ENCODE data around the gene SH3YL1. TPM values are rescaled to one million over a fixed set of nuclear protein-coding genes. Genes with fewer than 3 reads are reported as not detected.

The SH3YL1 gene
- total RNA-seq, 1 donor from 2014 or later, result 47.9 TPM

DNA sequence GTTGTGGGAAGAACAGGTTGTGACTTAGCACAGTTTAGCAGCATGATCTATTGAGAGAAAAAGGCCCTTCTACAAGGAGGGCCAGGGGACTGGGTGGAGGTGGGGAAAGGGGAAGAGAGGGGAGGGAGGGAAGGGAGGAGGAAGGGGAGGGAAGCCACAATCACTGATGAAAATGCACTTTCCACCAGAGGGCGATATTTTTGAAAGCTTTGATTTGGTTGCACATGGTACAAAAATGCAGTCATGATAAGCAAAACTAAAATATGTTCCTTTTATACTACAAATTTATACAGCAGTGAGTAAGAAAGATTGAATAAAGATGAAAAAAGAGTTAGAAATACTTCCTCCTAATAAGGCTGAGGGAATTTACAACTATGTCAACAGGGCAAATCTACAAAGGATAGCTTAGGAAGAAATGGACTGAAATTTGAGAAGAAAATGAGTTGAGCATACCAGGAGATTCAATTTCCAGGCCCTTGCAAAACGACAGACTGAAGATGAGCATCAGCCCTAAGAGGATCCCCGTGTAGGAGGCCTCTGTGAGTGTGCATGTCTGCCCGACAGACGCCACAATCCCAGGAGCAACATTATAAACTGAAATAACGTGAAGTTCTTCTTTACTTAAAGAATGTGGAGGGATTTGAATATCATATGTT is 17.2 kb downstream of the SH3YL1 start:
- no peak overlapping the region for H3K4me2 ChIP-seq
- H3K27me3 ChIP-seq, result no peaks in the 10 kb centered on the region
- no peaks in the 10 kb centered on the region for H3K36me3 ChIP-seq
- H3K27ac ChIP-seq, result no peak overlapping the region
- no peaks in the 10 kb centered on the region for H4K20me1 ChIP-seq (ENCODE audit: low read depth)
- no peaks in the 10 kb centered on the region for H3F3A ChIP-seq (ENCODE audit: low read depth)
- no peak overlapping the region for H3K9ac ChIP-seq
- H2AFZ ChIP-seq (replicated peaks), result no peak overlapping the region
- TF ChIP-seq, protein P1, sequence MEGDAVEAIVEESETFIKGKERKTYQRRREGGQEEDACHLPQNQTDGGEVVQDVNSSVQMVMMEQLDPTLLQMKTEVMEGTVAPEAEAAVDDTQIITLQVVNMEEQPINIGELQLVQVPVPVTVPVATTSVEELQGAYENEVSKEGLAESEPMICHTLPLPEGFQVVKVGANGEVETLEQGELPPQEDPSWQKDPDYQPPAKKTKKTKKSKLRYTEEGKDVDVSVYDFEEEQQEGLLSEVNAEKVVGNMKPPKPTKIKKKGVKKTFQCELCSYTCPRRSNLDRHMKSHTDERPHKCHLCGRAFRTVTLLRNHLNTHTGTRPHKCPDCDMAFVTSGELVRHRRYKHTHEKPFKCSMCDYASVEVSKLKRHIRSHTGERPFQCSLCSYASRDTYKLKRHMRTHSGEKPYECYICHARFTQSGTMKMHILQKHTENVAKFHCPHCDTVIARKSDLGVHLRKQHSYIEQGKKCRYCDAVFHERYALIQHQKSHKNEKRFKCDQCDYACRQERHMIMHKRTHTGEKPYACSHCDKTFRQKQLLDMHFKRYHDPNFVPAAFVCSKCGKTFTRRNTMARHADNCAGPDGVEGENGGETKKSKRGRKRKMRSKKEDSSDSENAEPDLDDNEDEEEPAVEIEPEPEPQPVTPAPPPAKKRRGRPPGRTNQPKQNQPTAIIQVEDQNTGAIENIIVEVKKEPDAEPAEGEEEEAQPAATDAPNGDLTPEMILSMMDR (IDR thresholded peaks at IDR 0.05), result peak; percentile 69
- TF ChIP-seq EZH2phosphoT487 (IDR thresholded peaks at IDR 0.05), result no peak
- no peak for TF ChIP-seq EZH2 (IDR thresholded peaks at IDR 0.05)
- H3K4me3 Mint-ChIP-seq, result no peak overlapping the region
- no peak overlapping the region for H3K4me3 ChIP-seq
- H3K4me1 ChIP-seq, result no peaks in the 10 kb centered on the region
- DNase-seq (ENCODE audit: low spot score), result peak; percentile 58
- no peaks in the 10 kb centered on the region for H3K9me3 Mint-ChIP-seq
- H3K27me3 Mint-ChIP-seq (ENCODE audit: insufficient read depth, low read depth), result no peaks in the 10 kb centered on the region
- no peaks in the 10 kb centered on the region for H3K9me3 ChIP-seq (ENCODE audit: low read depth)
- no peak overlapping the region for H3K27ac Mint-ChIP-seq
- no peaks in the 10 kb centered on the region for H3K79me2 ChIP-seq (ENCODE audit: low read depth)
- no peaks in the 10 kb centered on the region for H3K4me1 Mint-ChIP-seq
- peaks cover 30% of the 10 kb centered on the region for H3K36me3 Mint-ChIP-seq

DNA sequence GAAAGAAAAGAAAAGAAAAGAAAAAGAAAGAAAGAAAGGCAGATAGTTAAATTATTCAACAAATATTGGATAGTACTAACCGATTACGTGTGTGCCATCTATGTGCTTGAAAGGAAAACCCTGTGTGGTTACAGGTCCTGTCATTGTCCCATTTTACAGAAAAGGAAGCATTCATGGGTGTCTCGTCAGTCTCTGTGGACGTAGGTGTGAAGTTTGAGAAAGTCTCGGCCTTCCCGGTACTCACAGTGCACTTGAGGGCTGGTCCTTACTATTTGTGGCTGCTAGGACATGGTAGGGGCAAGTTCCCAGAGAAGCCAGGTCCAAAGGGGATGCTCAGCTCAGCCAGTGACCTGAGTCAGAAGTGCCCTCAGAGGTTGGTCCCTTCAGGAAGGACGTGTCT is 19.3 kb downstream of the SH3YL1 start:
- Histone ChIP-seq H3K79me2 (ENCODE audit: low read depth) (no peaks in the 10 kb centered on the region), H3K9ac (no peak overlapping the region), H3K36me3 (no peaks in the 10 kb centered on the region), H3K4me3 (no peak overlapping the region), H3K4me2 (no peak overlapping the region), H4K20me1 (ENCODE audit: low read depth) (no peaks in the 10 kb centered on the region), H3K27me3 (no peaks in the 10 kb centered on the region), H2AFZ (replicated peaks) (no peak overlapping the region), H3K9me3 (ENCODE audit: low read depth) (no peaks in the 10 kb centered on the region), H3K27ac (no peak overlapping the region), H3F3A (ENCODE audit: low read depth) (no peaks in the 10 kb centered on the region), H3K4me1 (no peaks in the 10 kb centered on the region)
- TF ChIP-seq EZH2phosphoT487 (IDR thresholded peaks at IDR 0.05) (no peak), EZH2 (IDR thresholded peaks at IDR 0.05) (no peak)
- TF ChIP-seq, protein P1 (IDR thresholded peaks at IDR 0.05), result no peak
- Mint-ChIP-seq H3K27me3 (ENCODE audit: insufficient read depth, low read depth) (peaks cover 6% of the 10 kb centered on the region), H3K36me3 (peaks cover 40% of the 10 kb centered on the region), H3K4me1 (no peaks in the 10 kb centered on the region), H3K4me3 (no peak overlapping the region), H3K27ac (no peak overlapping the region), H3K9me3 (peaks cover 2% of the 10 kb centered on the region)
- DNase-seq (ENCODE audit: low spot score), result no peak

DNA sequence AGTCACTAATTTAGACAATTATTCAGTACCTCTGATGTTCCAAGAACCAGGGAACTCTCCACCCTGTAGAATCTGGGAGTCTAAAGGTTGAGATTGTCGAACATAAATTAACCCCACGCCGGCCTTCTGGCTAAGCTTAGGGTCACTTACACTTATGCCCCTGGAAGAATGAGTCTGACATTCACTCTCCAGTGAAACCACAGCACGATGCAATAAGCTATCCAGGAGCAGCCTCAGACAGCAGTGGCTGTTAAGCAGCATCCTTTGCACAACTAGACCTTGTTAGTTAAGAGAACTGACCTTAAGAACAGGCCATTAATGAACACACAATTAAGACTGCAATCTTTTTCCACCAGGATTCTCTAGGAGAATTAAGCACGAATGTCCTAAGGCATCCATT is 25.0 kb downstream of the SH3YL1 start:
- Mint-ChIP-seq H3K27me3 (ENCODE audit: insufficient read depth, low read depth) (peaks cover 6% of the 10 kb centered on the region), H3K27ac (no peak overlapping the region)
- no peak overlapping the region for H3K4me2 ChIP-seq

More for the DNA sequence above, 25.0 kb downstream of the SH3YL1 start:
- Mint-ChIP-seq H3K4me3 (no peak overlapping the region), H3K4me1 (peaks cover 9% of the 10 kb centered on the region), H3K36me3 (peaks cover 35% of the 10 kb centered on the region), H3K9me3 (peaks cover 2% of the 10 kb centered on the region)
- Histone ChIP-seq H3K4me1 (peaks cover 5% of the 10 kb centered on the region), H3F3A (ENCODE audit: low read depth) (no peaks in the 10 kb centered on the region), H3K9me3 (ENCODE audit: low read depth) (no peaks in the 10 kb centered on the region), H3K9ac (no peak overlapping the region), H3K27ac (no peak overlapping the region), H3K36me3 (no peaks in the 10 kb centered on the region), H4K20me1 (ENCODE audit: low read depth) (no peaks in the 10 kb centered on the region), H3K27me3 (no peaks in the 10 kb centered on the region), H3K4me3 (no peak overlapping the region), H3K79me2 (ENCODE audit: low read depth) (no peaks in the 10 kb centered on the region), H2AFZ (replicated peaks) (no peak overlapping the region)
- TF ChIP-seq EZH2phosphoT487 (IDR thresholded peaks at IDR 0.05) (no peak), EZH2 (IDR thresholded peaks at IDR 0.05) (no peak)
- TF ChIP-seq, protein P1 (IDR thresholded peaks at IDR 0.05), result no peak
- no peak for DNase-seq (ENCODE audit: low spot score)

Data from neural progenitor cell (in vitro differentiated cells).